ENCODE measurements around the gene MTUS2.

Gene MTUS2

DNA sequence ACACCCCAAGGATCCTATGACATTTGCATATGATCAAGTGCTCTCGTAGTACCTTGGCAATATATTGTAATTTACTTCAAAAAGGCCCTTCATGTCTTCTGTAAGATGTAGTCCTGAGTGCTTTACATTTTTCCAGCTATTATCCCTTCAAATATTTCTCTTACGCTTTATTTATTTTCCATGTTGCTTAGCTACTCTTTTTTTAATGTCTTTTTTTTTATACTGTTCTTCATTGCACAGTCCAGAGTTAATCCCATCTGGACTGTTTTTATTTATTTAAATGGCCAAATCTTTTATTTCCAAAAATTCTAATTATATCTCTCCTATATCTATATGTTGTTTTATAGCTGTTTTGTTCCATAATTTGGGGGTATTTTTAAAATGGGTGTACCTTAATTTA, 404.1 kb downstream of the MTUS2 start:
- H3K4me3 ChIP-seq (ENCODE audit: low read depth, low read length), result no peak overlapping the region
- no peak for DNase-seq (ENCODE audit: low read depth)
- TF ChIP-seq POLR2A (IDR thresholded peaks at IDR 0.05; ENCODE audit: extremely low read depth, insufficient read length) (no peak), MYC (IDR thresholded peaks at IDR 0.05; ENCODE audit: low read depth, low read length) (no peak)
- TF ChIP-seq, protein P1, sequence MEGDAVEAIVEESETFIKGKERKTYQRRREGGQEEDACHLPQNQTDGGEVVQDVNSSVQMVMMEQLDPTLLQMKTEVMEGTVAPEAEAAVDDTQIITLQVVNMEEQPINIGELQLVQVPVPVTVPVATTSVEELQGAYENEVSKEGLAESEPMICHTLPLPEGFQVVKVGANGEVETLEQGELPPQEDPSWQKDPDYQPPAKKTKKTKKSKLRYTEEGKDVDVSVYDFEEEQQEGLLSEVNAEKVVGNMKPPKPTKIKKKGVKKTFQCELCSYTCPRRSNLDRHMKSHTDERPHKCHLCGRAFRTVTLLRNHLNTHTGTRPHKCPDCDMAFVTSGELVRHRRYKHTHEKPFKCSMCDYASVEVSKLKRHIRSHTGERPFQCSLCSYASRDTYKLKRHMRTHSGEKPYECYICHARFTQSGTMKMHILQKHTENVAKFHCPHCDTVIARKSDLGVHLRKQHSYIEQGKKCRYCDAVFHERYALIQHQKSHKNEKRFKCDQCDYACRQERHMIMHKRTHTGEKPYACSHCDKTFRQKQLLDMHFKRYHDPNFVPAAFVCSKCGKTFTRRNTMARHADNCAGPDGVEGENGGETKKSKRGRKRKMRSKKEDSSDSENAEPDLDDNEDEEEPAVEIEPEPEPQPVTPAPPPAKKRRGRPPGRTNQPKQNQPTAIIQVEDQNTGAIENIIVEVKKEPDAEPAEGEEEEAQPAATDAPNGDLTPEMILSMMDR (IDR thresholded peaks at IDR 0.05; ENCODE audit: low read depth, low read length), result no peak
- TF ChIP-seq, protein P2, sequence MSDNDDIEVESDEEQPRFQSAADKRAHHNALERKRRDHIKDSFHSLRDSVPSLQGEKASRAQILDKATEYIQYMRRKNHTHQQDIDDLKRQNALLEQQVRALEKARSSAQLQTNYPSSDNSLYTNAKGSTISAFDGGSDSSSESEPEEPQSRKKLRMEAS (IDR thresholded peaks at IDR 0.05; ENCODE audit: low read depth, low read length), result no peak

DNA sequence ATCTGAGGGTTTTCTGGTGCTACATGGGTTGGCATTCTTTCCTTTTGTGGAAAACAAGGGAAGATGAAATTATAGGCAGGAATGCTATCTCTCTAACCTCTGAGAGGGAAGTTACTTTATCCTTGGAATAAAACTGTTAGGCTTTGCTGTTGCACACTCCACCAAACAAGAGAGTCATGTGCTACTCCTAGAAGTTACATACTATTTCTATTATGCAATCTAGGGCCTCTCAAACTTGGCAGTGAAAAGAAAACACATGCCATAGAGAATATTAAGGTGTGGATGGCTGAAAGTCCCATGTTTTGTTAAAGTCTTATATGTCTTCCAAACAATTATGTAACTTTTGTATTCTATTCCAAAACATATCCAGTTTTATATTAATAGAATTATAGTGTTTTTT, 407.4 kb downstream of the MTUS2 start:
- H3K4me3 ChIP-seq (ENCODE audit: low read depth, low read length), result no peak overlapping the region
- TF ChIP-seq, protein P2 (IDR thresholded peaks at IDR 0.05; ENCODE audit: low read depth, low read length), result no peak
- no peak for TF ChIP-seq MYC (IDR thresholded peaks at IDR 0.05; ENCODE audit: low read depth, low read length)
- no peak for TF ChIP-seq POLR2A (IDR thresholded peaks at IDR 0.05; ENCODE audit: extremely low read depth, insufficient read length)
- TF ChIP-seq, protein P1 (IDR thresholded peaks at IDR 0.05; ENCODE audit: low read depth, low read length), result no peak
- DNase-seq (ENCODE audit: low read depth), result no peak

DNA sequence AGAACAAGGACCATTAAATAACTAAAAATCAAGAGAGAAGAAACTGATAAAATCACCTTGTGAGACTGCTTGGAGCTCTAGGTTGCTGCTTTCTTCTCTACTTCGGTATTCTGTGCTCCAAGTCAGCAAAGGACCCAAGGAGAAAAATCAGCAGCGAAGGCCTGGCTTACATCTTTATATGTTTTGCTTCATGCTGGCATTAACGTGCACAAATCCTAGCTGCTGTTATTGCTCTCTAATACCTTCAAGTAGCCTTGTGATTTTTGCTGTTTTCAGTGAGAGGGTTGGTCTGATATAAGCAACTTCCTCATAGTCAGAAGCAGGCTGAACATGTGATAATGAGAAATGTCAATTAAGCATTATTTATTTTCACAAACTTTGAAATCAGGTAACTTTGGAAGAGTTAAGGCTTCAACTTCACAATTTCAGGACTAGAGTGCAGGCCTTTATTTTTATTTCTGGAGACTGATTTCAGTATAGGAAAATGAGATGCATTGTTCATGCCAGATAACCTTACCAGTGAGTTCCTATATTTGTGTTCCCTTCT, 410.2 kb downstream of the MTUS2 start:
- TF ChIP-seq POLR2A (IDR thresholded peaks at IDR 0.05; ENCODE audit: extremely low read depth, insufficient read length), result no peak
- TF ChIP-seq, protein P1 (IDR thresholded peaks at IDR 0.05; ENCODE audit: low read depth, low read length), result no peak
- TF ChIP-seq, protein P2 (IDR thresholded peaks at IDR 0.05; ENCODE audit: low read depth, low read length), result no peak
- TF ChIP-seq MYC (IDR thresholded peaks at IDR 0.05; ENCODE audit: low read depth, low read length), result no peak
- no peak for DNase-seq (ENCODE audit: low read depth)
- no peak overlapping the region for H3K4me3 ChIP-seq (ENCODE audit: low read depth, low read length)

DNA sequence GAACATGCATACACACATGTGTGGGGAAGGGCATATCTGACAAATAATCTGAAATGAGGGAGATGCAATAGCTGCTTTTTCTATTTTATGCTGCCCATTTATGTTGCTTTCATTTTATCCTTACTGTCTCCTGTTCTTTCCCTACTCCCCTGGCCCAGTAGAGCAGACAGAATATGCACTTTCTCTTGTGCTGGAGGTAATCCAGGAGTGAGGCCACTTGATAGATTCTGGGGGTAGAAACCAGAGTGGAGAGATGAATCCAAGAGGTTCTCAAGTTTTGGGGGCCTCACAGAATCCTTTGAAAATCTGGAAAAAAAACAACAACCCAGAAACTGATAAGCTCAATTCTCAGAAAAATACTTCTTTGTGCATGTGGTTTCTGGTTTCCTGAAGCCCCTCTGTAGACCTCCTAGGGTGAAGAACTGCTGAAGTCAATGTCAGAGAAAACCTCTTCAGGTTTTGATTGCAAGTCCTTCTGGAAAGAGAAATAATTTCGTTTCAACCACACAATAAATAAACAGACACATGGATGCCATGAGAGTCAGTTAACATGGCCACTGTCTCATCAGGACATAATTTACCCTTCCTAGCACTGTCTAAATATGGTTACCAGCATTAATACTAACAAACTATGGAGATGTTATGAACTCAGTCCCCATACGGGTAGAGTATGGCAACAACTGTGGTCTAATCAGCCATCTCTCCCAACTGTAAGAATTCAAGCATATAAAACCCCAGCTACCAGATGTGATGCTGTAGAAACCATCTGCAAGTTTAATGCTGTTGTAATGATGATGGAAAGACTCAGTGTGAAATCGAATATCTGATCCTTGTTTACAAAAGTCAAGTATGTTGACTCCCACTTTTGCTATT, 419.8 kb downstream of the MTUS2 start:
- H3K4me3 ChIP-seq (ENCODE audit: low read depth, low read length), result no peak overlapping the region
- TF ChIP-seq MYC (IDR thresholded peaks at IDR 0.05; ENCODE audit: low read depth, low read length) (no peak), POLR2A (IDR thresholded peaks at IDR 0.05; ENCODE audit: extremely low read depth, insufficient read length) (no peak)
- TF ChIP-seq, protein P1 (IDR thresholded peaks at IDR 0.05; ENCODE audit: low read depth, low read length), result no peak
- TF ChIP-seq, protein P2 (IDR thresholded peaks at IDR 0.05; ENCODE audit: low read depth, low read length), result no peak
- DNase-seq (ENCODE audit: low read depth), result no peak

DNA sequence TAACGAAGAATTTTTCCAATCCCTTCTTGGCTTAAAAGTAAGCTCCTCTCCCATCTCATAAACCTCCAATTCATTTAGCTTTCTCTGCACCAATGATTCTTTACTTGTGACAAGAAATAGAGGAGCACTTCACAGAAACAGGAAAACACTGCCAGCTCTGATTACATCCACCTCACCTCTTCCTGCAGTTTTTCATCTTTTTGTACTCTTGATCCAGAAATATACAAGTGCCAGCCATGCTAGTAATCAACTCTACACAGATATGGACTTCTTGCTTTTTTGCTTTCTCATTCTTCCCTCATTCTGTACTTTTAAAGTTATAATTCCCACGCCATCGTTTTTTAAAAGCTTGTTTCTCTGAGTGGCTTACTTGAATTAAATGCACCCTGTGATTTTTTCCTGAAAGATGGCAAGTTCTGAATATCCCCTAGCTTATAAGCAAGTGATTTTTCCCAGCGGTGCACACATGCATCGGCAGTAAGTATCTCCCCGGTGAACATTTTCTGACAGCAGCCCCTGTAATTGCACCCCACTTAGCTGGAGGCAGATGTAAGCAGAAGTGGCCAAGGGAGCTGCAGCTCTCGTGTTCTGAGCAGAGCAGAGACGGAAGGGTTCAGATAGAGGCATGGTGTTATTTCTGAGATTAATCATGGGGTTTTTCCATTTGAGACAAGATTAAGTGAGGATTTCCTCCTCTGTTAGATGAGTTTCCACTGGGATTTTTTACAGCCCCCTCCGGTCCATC, 434.7 kb downstream of the MTUS2 start:
- H3K4me3 ChIP-seq (ENCODE audit: low read depth, low read length), result no peak overlapping the region
- TF ChIP-seq, protein P1 (IDR thresholded peaks at IDR 0.05; ENCODE audit: low read depth, low read length), result no peak
- TF ChIP-seq, protein P2 (IDR thresholded peaks at IDR 0.05; ENCODE audit: low read depth, low read length), result no peak
- TF ChIP-seq MYC (IDR thresholded peaks at IDR 0.05; ENCODE audit: low read depth, low read length), result no peak
- no peak for TF ChIP-seq POLR2A (IDR thresholded peaks at IDR 0.05; ENCODE audit: extremely low read depth, insufficient read length)
- DNase-seq (ENCODE audit: low read depth), result no peak
